Eye (tissue), 1 donor: ENCODE results near the gene OVAAL.

Experiments used
- DNase-seq: peaks from one replicate; pipeline ENCODE4 v3.0.0-alpha.2; 2015

OVAAL gene

GRCh38 chr1:180571060-180571831 lies 12.5 kb downstream of the OVAAL start:
- no peak for DNase-seq

- DNase-seq = no peak
Observed at GRCh38 chr1:180571832-180572636, 13.3 kb downstream of the OVAAL start.

- DNase-seq = no peak
Observed at GRCh38 chr1:180572760-180573159, 14.0 kb downstream of the OVAAL start.

DNA sequence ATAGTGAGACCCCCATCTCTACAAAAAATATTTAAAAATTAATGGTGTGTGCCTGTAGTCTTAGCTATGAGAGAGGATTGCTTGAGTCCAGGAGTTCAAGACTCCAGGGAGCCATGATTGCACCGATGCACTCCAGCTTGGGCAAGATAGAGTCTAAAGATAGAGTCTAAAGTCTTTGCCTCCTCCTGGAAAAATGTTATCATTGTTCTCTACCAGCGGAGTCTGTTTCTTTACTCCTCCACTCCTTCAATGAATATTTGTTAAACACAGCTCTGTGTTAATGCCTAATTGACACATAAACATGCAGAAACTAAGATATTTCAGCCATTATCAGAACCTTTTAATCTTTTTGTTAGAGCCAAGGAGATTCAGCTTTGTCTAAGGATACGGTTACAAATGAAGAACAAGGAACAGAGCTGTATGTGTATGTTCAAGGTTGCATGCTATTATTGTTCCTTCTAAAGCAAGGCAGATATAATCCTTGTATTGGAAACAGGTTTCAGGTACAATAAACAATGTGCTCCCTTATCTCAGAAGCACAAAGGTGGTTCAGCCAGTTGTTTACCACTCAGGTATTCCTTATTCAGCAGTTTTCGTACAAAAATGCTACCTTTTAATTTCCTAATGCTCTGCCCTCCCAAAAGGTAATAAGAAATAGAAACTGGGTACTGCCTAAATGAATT lies 15.4 kb downstream of the OVAAL start:
- DNase-seq = no peak

DNA sequence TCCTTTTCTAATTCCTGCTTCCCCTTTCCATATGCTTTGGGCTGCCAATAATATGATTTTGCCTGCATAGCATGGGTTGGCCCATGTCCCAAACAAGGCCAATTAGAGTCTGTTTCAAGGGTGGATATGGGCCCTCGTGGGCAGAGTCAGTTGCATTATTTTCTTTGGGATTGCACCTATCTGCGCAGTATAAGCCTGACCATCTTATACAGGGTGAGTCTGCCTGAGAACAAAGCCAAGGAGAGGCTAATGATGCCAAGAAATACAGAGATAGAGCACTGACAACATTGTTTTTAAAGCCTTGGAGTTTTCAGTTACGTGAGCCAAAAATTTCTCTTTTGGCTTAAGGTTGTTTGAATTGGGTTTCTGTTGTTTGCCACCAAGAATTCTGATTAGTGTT lies 18.6 kb downstream of the OVAAL start:
- DNase-seq = no peak

DNA sequence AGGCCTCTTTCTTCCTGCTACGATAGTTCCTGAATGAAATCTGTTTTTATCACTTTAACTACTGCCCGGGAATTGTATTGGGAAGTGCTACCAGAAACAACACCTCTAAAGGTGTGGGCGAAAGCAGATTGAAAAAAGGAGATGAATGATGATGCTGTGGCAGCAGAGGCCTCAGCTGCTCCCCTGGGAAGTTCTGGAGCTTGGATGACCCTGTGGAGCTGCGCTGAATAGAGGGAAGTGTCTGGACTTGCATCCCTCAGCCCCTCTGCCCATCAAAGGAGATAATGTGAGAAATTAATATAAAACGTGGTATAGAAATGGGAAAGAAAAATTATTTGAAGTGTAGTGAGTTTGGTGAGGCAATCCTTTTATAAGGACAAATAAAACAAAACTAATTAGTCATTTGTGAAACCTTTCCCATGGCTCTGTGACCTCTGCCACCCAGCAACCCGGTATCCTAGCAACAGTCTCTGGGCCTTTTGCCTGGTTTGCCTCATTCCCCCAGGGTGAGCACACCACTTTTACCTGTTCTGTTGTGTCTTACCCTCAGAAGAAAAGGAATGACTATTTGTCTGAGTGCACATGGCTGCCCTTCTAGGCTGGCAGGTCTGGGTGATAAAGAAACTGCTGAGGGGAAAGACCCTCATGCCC lies 21.3 kb downstream of the OVAAL start:
- DNase-seq = peak; percentile 74

- DNase-seq = no peak
Observed at GRCh38 chr1:180581635-180582039, 22.9 kb downstream of the OVAAL start.

- no peak for DNase-seq
Observed at GRCh38 chr1:180584869-180585268, 26.1 kb downstream of the OVAAL start.

GRCh38 chr1:180585994-180586359 lies 27.2 kb downstream of the OVAAL start:
- no peak for DNase-seq

GRCh38 chr1:180586671-180587155 lies 27.9 kb downstream of the OVAAL start:
- peak; percentile 33 for DNase-seq

DNA sequence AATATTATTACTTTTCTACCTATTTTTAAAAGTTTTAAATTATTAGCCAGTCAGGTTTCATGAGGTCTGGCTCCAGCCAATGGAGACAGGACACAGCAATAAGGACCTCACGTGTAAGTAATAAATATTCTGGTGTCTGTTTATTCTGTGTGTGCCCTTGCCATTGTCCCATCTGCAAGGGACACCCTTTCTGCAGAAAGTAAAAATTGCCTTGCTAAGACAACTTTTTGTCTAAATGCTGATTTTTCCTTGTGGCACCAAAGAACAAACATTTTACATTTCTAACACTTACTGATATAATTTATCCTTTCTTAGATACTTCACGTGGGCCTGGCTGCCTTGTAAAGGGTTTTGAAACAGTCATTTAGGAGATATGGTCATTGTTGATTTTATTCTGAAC lies 29.4 kb downstream of the OVAAL start:
- no peak for DNase-seq

GRCh38 chr1:180590889-180591288 lies 32.1 kb downstream of the OVAAL start:
- DNase-seq = no peak

DNA sequence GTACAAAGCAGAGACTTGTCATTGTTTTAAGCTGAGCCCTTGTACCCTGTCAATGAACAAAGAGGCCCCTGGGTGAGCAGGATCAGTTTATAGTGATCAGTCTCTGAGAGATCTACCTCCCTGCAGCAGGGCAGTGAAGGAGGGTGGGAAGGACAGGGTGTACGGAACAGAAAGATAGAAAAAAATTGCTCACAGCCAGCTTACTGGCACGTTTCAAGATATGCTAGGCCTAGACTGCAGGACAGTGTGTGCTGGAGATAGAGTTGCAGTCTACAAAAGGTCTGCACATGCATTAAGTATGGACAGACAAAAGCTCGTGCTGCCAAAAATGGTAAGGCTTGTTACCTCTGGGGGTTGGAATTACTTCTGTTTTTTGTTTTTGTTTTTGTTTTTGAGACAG lies 34.6 kb downstream of the OVAAL start:
- DNase-seq = no peak

GRCh38 chr1:180594723-180595122 lies 36.0 kb downstream of the OVAAL start:
- no peak for DNase-seq

DNA sequence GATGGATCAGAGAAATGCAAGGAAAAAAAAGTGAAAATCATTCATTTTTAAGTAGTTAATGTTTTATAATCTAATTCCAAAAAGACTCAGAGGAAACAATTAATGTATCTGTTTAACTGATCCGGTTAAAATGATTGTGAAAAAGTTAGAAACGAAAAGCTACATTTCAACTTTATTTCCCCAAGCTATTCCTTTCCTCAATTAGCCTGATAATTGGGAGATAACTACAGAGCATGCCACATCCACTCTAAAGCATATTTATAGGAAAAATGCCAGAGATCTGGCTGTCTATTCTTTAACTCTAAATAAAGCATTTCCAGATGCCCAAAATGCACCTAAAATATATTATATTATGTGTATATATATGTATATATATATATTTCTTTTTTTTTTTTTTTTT lies 37.2 kb downstream of the OVAAL start:
- no peak for DNase-seq

DNA sequence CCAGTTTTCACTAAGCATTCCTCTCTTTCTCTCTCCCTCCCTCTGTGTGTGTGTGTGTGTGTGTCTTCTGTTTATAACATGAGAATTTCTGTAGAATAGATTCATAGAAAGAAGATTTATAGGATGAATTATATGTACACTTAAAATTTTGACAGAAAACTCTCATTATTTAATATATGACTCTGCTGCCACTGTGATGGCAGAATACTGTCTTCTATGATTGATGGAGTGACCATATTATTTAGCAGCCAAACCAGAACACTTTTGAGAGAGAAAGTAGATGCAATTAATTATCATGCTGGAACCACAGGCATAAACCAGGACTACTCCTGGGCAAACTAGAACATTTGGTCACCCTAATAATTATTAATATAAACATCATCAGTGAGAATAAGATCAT lies 38.8 kb downstream of the OVAAL start:
- no peak for DNase-seq

- DNase-seq = peak; percentile 46
Observed at GRCh38 chr1:180598333-180598974, 39.7 kb downstream of the OVAAL start.

GRCh38 chr1:180600343-180600742 lies 41.6 kb downstream of the OVAAL start:
- no peak for DNase-seq

DNA sequence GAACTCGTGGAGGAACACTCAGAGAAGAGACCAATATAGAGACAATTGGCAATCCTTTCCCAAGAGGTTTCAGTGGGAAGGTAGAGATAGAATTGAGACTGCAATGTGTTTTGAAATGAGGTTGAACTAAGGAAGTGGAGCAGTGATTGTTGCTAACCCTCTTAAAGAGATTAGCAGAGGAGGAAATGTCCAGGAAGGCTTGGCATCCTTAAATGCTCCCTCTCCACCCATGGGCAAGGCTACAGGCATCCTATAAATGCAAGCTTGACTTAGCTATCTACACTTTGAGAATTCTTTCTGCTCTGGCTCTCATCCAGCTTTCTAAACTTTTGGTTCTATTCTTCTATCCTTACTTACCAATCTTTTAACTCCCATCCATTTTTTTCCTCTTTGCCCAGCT lies 42.7 kb downstream of the OVAAL start:
- no peak for DNase-seq

DNA sequence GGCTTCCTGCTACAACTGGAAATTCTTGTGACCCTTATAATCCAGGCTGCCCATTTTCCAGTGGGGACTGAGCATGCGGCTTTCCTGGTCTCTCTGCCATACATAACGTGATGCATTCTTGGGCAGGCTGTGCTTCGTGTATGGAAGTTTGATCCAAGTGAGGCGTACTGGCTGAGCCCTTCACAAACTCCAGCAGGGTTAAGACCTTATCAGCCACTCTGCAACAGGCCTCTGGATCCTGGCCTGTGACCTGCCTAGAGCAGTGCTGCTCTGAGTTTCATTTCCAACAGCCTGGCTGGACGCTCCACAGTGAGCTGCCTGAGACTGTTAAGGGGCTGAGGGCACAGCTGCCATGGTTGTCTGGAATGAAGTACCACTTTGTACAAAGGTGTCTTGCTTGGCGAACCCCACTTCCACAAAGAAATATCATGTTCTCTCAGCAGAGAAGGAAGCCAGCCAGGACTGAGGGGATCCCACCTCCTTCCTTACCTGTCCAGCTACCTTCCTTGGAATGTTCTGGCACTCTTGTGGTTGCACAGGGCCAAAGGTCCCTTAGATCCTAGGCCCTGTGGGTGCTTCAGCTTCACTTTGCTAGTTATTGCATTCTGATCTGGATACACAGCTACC lies 44.6 kb downstream of the OVAAL start:
- no peak for DNase-seq

DNA sequence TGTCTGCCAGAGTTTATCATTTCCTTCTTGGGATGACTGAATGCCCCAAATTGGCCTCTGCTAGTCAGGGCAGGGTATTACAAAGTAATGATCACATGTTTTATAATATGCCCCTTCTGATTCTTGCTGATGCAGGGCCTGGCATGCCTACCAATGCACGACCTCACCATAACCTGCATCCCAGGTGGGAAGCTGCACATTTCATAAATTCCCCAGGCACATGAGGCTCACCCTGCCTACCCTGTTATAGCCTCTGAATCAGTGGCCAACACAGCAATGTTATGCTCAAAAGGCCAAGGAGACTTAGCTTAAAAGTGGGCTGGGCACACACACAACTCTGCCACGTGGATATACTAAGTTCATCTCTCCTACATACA lies 45.1 kb downstream of the OVAAL start:
- no peak for DNase-seq

DNA sequence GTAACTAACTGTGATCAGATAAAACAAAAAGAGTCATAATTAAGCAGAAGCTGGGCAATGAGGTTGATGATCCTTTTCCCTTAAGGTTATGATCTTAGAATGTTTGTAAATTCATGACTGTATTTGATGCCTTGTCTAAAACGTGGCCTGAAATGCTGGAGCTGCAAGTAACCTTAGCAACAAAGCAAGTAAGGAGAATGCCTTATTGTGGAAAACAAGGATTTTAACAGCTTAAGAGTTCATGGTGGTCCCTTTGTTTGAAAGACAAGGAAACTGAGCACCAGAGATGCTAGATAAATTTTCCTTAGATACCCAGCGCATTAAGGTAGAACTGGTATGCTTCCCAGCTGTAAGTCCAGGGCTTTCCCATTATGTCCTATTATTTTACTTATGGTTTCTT lies 47.4 kb downstream of the OVAAL start:
- DNase-seq = no peak
